OCI-LY3 (cell line): Measurements from ENCODE around the gene PANX3.

Source experiments
- EZH2phosphoT487 ChIP-seq: fragments of 200-600 bp; shearing (Covaris generic); IDR thresholded peaks from 2 replicates; pipeline ENCODE4 v1.6.1; 2018; ENCODE audit warnings: antibody characterized with exemption, mixed run types, low read depth
- TF ChIP-seq, protein P1 (sequence below): fragments of 200-600, 300-600 bp; sonication (generic); IDR thresholded peaks from 2 replicates; pipeline ENCODE4 v1.5.1; 2014; ENCODE audit warnings: antibody characterized with exemption, low read length, low read depth

DNA sequence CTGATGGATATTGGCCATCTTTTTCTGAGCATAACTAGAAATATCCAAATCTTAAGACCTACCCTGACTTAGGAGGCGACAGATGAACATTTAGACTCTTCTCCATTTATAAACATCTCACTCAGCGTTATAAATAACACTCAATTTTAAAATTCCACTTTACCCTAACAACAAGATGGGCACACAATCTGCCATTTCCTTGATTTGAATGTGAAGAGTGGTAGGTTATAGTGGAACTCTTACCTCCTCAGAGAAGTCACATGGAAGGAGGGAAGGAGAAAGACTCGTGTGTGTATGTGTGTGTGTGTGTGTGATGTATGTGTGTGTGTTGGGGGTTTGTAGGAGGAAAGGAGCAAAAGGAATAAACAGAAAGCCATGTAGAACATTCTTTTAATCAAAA is 47.3 kb downstream of the PANX3 start:
- TF ChIP-seq, protein P1, sequence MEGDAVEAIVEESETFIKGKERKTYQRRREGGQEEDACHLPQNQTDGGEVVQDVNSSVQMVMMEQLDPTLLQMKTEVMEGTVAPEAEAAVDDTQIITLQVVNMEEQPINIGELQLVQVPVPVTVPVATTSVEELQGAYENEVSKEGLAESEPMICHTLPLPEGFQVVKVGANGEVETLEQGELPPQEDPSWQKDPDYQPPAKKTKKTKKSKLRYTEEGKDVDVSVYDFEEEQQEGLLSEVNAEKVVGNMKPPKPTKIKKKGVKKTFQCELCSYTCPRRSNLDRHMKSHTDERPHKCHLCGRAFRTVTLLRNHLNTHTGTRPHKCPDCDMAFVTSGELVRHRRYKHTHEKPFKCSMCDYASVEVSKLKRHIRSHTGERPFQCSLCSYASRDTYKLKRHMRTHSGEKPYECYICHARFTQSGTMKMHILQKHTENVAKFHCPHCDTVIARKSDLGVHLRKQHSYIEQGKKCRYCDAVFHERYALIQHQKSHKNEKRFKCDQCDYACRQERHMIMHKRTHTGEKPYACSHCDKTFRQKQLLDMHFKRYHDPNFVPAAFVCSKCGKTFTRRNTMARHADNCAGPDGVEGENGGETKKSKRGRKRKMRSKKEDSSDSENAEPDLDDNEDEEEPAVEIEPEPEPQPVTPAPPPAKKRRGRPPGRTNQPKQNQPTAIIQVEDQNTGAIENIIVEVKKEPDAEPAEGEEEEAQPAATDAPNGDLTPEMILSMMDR = no peak
- no peak for TF ChIP-seq EZH2phosphoT487
